Panc1 (cell line): Measurements from ENCODE around the gene SLC19A1. TPM values are rescaled to one million over a fixed set of nuclear protein-coding genes. Genes with fewer than 3 reads are reported as not detected.

ENCODE experiments used
- ATAC-seq: fragments of 200-7000 bp; cut with Tn5 transposase; 2 replicates; pipeline ENCODE4 v1.9.1; 2020; ENCODE audit warnings: mild to moderate bottlenecking, moderate library complexity
- BruUV-seq: library from RNA; stranded (reverse); fragments of 400-500 nt; replicated peaks from 2 replicates; lab custom pipeline; 2021; lab: Mats Ljungman, UMichigan
- CTCF ChIA-PET: fragments of 300-600 bp; sonication (Branson Sonifier 250); formaldehyde crosslinking; loops from one replicate; lab custom pipeline; 2022; ENCODE audit warnings: antibody characterized with exemption; lab: Charles Lee
- POLR2A ChIA-PET: fragments of 300-600 bp; sonication (Branson Sonifier 250); formaldehyde crosslinking; loops from one replicate; lab custom pipeline; 2022; ENCODE audit warnings: antibody characterized with exemption; lab: Charles Lee
- DNase-seq: peaks from one replicate; pipeline ENCODE4 v3.0.0-alpha.2; 2010; ENCODE audit warnings: low read depth, low spot score
- H3K27ac ChIP-seq: 2 replicates; pipeline ENCODE4 v1.5.1; 2011; ENCODE audit warnings: mild to moderate bottlenecking, low read length, inconsistent platforms
- H3K27me3 ChIP-seq: fragments of 200-500 bp; sonication (Bioruptor generic); 2 replicates; pipeline ENCODE4 v1.6.0; 2014; ENCODE audit warnings: low read length, inconsistent platforms; ENCODE audit not compliant: control insufficient read depth, insufficient read depth
- H3K36me3 ChIP-seq: fragments of 200-500 bp; sonication (Bioruptor generic); 2 replicates; pipeline ENCODE4 v1.5.1; 2014; ENCODE audit warnings: inconsistent platforms, mild to moderate bottlenecking, low read length, moderate library complexity; ENCODE audit not compliant: control insufficient read depth, insufficient read depth
- H3K4me1 ChIP-seq: 2 replicates; pipeline ENCODE4 v1.5.1; 2011; ENCODE audit warnings: inconsistent platforms, mild to moderate bottlenecking, low read length, moderate library complexity; ENCODE audit not compliant: control insufficient read depth, insufficient read depth
- H3K4me3 ChIP-seq, 2 experiments: 2 replicates each; pipeline ENCODE4 v1.5.1; 2011 to 2012; ENCODE audit warnings: low read depth in 2 of 2, low read length in 2 of 2, mild to moderate bottlenecking in 2 of 2, inconsistent platforms in 1 of 2, moderate library complexity in 1 of 2
- H3K9me3 ChIP-seq: fragments of 200-500 bp; sonication (Bioruptor generic); 2 replicates; pipeline ENCODE4 v1.5.1; 2014; ENCODE audit warnings: low read depth, mild to moderate bottlenecking, inconsistent platforms, low read length, moderate library complexity; ENCODE audit not compliant: control insufficient read depth, insufficient read depth
- CTCF ChIP-seq: fragments of 450-650 bp; IDR thresholded peaks from 2 replicates; pipeline ENCODE4 v1.5.1; 2017; ENCODE audit warnings: mild to moderate bottlenecking
- POLR2AphosphoS5 ChIP-seq: IDR thresholded peaks from 2 replicates; pipeline ENCODE4 v1.6.1; 2012; ENCODE audit warnings: mild to moderate bottlenecking, low read depth, low read length, moderate library complexity
- SIN3A ChIP-seq: IDR thresholded peaks from 2 replicates; pipeline ENCODE4 v1.6.1; 2012; ENCODE audit warnings: low read depth, mild to moderate bottlenecking, low read length, moderate library complexity, borderline replicate concordance; ENCODE audit not compliant: insufficient read depth
- TCF7L2 ChIP-seq: IDR thresholded peaks from 2 replicates; pipeline ENCODE4 v1.6.1; 2011; ENCODE audit warnings: mild to moderate bottlenecking, low read depth, low read length, inconsistent platforms
- in situ Hi-C: cut with HindIII; loops from 2 replicates; pipeline ENCODE4 v1.10.0; 2016; ENCODE audit warnings: low sequenced_read_pairs, low pct_unique_long_range_greater_than_20kb
- intact Hi-C: fragments of 100-400 bp; cut with micrococcal nuclease; formaldehyde crosslinking; loops from one replicate; pipeline ENCODE4 v1.10.0; 2022; ENCODE audit not compliant: unreplicated experiment
- total RNA-seq: library from RNA; stranded (reverse); gene quantifications from one replicate; pipeline ENCODE4 v1.2.1, GENCODE V29; 2021; ENCODE audit not compliant: unreplicated experiment
- TF ChIP-seq, protein P1 (sequence below), 2 experiments: IDR thresholded peaks; 2 replicates each; pipeline ENCODE4 v1.6.1; 2011 to 2012; ENCODE audit warnings: low read depth in 2 of 2, control low read depth in 1 of 2, low read length in 1 of 2, mild to moderate bottlenecking in 1 of 2, moderate library complexity in 1 of 2; ENCODE audit not compliant: insufficient read depth in 1 of 2

The SLC19A1 gene
- total RNA-seq, 1 experiment from 2014 or later, result 24.5 TPM

- no peak for DNase-seq
- no peak for TF ChIP-seq SIN3A
- TF ChIP-seq POLR2AphosphoS5, result no peak
- no peak for TF ChIP-seq TCF7L2
- TF ChIP-seq, protein P1, sequence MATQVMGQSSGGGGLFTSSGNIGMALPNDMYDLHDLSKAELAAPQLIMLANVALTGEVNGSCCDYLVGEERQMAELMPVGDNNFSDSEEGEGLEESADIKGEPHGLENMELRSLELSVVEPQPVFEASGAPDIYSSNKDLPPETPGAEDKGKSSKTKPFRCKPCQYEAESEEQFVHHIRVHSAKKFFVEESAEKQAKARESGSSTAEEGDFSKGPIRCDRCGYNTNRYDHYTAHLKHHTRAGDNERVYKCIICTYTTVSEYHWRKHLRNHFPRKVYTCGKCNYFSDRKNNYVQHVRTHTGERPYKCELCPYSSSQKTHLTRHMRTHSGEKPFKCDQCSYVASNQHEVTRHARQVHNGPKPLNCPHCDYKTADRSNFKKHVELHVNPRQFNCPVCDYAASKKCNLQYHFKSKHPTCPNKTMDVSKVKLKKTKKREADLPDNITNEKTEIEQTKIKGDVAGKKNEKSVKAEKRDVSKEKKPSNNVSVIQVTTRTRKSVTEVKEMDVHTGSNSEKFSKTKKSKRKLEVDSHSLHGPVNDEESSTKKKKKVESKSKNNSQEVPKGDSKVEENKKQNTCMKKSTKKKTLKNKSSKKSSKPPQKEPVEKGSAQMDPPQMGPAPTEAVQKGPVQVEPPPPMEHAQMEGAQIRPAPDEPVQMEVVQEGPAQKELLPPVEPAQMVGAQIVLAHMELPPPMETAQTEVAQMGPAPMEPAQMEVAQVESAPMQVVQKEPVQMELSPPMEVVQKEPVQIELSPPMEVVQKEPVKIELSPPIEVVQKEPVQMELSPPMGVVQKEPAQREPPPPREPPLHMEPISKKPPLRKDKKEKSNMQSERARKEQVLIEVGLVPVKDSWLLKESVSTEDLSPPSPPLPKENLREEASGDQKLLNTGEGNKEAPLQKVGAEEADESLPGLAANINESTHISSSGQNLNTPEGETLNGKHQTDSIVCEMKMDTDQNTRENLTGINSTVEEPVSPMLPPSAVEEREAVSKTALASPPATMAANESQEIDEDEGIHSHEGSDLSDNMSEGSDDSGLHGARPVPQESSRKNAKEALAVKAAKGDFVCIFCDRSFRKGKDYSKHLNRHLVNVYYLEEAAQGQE (IDR thresholded peaks at IDR 0.05; ENCODE audit: insufficient read depth in 1 of 2, low read depth in 2 of 2, low read length in 1 of 2), result no peak
- Histone ChIP-seq H3K4me1 (peaks cover 33% of the 10 kb centered on the region), H3K9me3 (no peaks in the 10 kb centered on the region), H3K36me3 (no peaks in the 10 kb centered on the region; the same call in 1 of the 2 replicates), H3K27me3 (no peaks in the 10 kb centered on the region), H3K4me3 (no peak overlapping the region), H3K27ac (no peak overlapping the region)
- ChIA-PET CTCF (no interaction called here), POLR2A (no interaction called here)
- in situ Hi-C loops, result no loop called here
- intact Hi-C loops, result no loop called here
- BruUV-seq, result no TSS peak
- no peak for ATAC-seq
Measured at GRCh38 chr21:45511007-45511406, 31.2 kb downstream of the SLC19A1 start.

- ChIA-PET POLR2A (no interaction called here), CTCF (no interaction called here)
- H3K4me1 ChIP-seq, result peaks cover 30% of the 10 kb centered on the region
- no peaks in the 10 kb centered on the region for H3K9me3 ChIP-seq
- in situ Hi-C loops, result no loop called here
- no peak for TF ChIP-seq CTCF
- no peak for TF ChIP-seq POLR2AphosphoS5
- no peak for TF ChIP-seq SIN3A
- TF ChIP-seq TCF7L2, result no peak
- TF ChIP-seq, protein P1 (IDR thresholded peaks at IDR 0.05; ENCODE audit: insufficient read depth in 1 of 2, low read depth in 2 of 2, low read length in 1 of 2), result no peak
- intact Hi-C loops, result no loop called here
- ATAC-seq (no peak), DNase-seq (no peak)
- no TSS peak for BruUV-seq
- no peak overlapping the region for H3K4me3 ChIP-seq
- H3K36me3 ChIP-seq, result no peaks in the 10 kb centered on the region; the same call in 1 of the 2 replicates
- no peaks in the 10 kb centered on the region for H3K27me3 ChIP-seq
- H3K27ac ChIP-seq, result no peak overlapping the region
Measured at GRCh38 chr21:45510466-45510955, 31.7 kb downstream of the SLC19A1 start.
